Stimulated activated naive CD8-positive, alpha-beta T cell treated with anti-CD3 and anti-CD28 coated beads, Interleukin-15, amount 100 ng/mL, for 72 hours (primary cell): ENCODE results near the gene SMC3.

ENCODE experiments used
- ATAC-seq: fragments of 150-1000 bp; cut with Tn5 transposase; 2 replicates; pipeline ENCODE4 v1.10.0; 2021; ENCODE audit warnings: mild to moderate bottlenecking, moderate library complexity
- DNase-seq, 2 donors: peaks; one replicate each; pipeline ENCODE4 v3.0.0; 2021 to 2022
- H3K27ac Mint-ChIP-seq, 2 donors: one replicate each; pipeline ENCODE4 v1.8.0; 2022; ENCODE audit warnings: mild to moderate bottlenecking in 2 of 2, mixed read lengths in 2 of 2, moderate library complexity in 2 of 2
- H3K27me3 Mint-ChIP-seq: one replicate; pipeline ENCODE4 v1.8.0; 2022; ENCODE audit warnings: mixed read lengths
- H3K4me1 Mint-ChIP-seq: one replicate; pipeline ENCODE4 v1.8.0; 2022; ENCODE audit warnings: mild to moderate bottlenecking, mixed read lengths
- H3K4me3 Mint-ChIP-seq, 2 donors: one replicate each; pipeline ENCODE4 v1.8.0; 2022; ENCODE audit warnings: mild to moderate bottlenecking in 2 of 2, mixed read lengths in 2 of 2, moderate library complexity in 1 of 2
- H3K9me3 Mint-ChIP-seq, 2 donors: one replicate each; pipeline ENCODE4 v1.8.0; 2022; ENCODE audit warnings: mixed read lengths in 2 of 2

The SMC3 gene

DNA sequence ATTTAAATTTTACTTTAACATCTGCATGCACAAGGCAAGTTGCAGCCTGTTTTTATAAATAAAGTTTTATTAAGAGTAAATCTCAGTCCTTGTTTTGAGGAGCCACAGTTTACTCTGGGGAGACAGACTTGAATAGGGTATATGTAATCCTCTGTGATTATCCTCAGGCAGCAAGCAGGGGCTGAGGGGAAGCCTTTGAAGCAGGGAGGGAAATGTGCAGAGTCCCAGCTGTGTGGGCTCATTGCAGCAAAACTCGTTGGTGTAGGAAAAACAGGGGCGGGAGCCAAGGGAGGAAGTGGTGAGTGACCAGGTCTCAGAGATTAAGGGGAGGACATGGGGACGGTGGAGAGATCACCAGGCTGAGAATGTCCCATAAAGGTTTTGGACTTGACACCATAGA, 34.3 kb upstream of the SMC3 start:
- DNase-seq (no peak), ATAC-seq (no peak)
- H3K4me3 Mint-ChIP-seq = peak overlapping the region in 1 of 2 donors; percentile 15
- peaks cover 7% of the 10 kb centered on the region for H3K27me3 Mint-ChIP-seq
- peaks cover 83% of the 10 kb centered on the region for H3K4me1 Mint-ChIP-seq
- no peak overlapping the region for H3K27ac Mint-ChIP-seq
- H3K9me3 Mint-ChIP-seq = no peaks in the 10 kb centered on the region

DNA sequence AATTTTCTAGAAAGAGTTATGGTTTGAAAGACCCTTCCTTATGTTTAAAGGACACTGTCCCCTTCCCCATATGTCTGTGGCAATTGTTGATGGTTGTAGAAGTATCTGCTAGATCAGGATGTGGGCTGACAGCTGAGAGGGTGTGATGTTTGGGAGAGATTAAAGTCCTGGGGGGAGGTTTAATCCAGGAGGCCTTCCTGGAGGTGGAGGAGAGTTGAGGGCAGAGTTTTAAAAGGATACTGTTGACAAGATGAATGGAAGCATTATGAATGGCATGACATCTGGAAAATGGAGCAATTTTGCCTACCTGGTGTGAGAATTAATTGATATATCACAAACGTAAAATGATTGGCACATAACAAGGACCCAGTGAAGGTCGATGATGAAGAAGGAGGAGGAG, 32.9 kb upstream of the SMC3 start:
- H3K4me1 Mint-ChIP-seq = peaks cover 76% of the 10 kb centered on the region
- peak overlapping the region in 1 of 2 donors; percentile 54 for H3K27ac Mint-ChIP-seq
- ATAC-seq = no peak
- H3K4me3 Mint-ChIP-seq = peak overlapping the region; percentile 11 to 70
- peaks cover 7% of the 10 kb centered on the region for H3K27me3 Mint-ChIP-seq
- no peak for DNase-seq
- no peaks in the 10 kb centered on the region for H3K9me3 Mint-ChIP-seq

DNA sequence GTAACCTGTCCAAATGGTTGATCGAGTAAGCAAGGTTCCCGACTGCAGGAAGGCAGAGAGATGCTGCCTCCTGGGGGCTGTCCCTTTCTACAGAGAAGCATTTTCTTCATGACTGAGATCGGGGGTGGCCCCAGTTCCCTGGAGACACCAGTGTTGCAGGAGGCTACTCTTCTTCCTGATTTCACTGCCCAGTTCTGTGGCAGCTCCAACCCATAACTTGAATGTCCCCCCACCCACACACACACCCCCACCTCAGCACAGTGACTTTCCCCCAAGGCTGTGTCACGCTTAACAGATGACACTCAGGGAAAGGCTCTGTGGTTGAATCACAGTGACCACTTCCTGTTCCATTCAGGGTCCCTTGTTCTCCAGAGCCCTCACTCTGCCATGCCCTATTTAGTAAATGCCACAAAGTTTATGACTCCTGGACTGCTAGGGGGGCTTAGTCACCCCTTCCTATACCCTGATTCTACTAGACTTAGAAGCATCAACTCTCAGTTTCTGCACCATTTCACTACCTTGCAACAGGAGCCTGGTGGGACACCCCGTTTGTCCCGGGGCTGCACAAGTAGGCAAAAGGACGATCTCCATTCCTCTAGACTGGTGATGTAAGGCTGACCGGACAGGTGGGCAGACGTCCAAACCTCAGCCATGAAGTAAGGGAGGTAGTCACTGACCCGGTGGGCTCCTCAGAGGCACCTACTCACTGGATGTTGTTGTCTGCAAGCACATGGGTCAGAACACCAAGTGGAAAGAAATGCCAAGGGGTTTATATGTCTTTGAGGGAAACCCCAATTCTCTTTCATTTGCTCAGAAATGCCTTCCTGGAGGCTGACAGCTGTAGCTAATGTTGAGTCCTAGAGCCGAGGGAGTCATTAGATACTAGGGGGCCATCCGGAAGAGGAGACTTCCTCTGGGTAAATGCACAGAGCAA, 31.3 kb upstream of the SMC3 start:
- ATAC-seq (peak; percentile 95), DNase-seq (peak; percentile 77 to 88)
- no peaks in the 10 kb centered on the region for H3K9me3 Mint-ChIP-seq
- no peaks in the 10 kb centered on the region for H3K27me3 Mint-ChIP-seq
- H3K4me3 Mint-ChIP-seq = peak overlapping the region; percentile 54 to 65
- H3K4me1 Mint-ChIP-seq = peaks cover 72% of the 10 kb centered on the region
- H3K27ac Mint-ChIP-seq = peak overlapping the region; percentile 98

DNA sequence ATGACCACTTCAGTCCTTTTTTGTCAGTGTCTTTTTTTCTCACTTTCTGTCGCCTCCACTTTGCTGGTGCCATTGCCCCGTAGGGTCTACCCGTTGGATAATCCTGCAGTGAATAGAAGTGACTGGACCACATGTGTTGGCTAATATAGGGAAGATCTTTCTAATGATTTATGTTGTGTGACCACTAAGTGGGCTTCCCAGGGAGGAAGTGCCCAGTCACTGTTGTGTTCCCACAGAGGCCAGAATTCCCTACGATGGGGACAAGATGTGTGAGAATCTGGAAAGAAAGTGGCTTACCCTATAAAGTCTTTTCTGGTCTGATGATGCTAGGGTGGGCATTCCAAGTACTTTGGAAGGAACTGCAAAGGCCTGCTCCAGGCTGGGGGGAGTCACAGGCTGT, 28.4 kb upstream of the SMC3 start:
- Mint-ChIP-seq H3K27me3 (no peaks in the 10 kb centered on the region), H3K4me1 (peaks cover 61% of the 10 kb centered on the region), H3K9me3 (no peaks in the 10 kb centered on the region), H3K4me3 (no peak overlapping the region), H3K27ac (no peak overlapping the region)
- DNase-seq (no peak), ATAC-seq (no peak)

DNA sequence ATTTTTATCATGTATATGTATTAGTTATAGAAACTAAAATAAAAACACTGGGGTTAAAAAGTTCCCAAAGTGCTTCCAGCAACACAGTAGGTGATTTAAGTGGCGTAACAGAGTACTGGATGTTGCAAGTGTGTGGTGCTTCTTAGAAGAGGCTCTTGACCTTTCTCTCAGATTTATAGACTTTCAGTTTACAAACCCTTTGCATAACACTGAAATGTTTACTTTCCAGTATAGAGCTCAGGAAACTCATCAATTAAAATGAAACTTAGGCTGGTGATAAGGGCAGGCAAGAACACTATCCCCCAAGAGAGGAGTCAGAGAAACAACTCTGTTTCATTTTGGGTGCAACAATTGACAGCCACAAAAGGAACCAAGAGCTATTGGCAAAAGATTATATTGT, 27.5 kb upstream of the SMC3 start:
- no peak for DNase-seq
- Mint-ChIP-seq H3K4me1 (peaks cover 52% of the 10 kb centered on the region), H3K27ac (peak overlapping the region in 1 of 2 donors; percentile 2), H3K9me3 (no peaks in the 10 kb centered on the region), H3K27me3 (no peaks in the 10 kb centered on the region), H3K4me3 (no peak overlapping the region)
- ATAC-seq = peak; percentile 9

DNA sequence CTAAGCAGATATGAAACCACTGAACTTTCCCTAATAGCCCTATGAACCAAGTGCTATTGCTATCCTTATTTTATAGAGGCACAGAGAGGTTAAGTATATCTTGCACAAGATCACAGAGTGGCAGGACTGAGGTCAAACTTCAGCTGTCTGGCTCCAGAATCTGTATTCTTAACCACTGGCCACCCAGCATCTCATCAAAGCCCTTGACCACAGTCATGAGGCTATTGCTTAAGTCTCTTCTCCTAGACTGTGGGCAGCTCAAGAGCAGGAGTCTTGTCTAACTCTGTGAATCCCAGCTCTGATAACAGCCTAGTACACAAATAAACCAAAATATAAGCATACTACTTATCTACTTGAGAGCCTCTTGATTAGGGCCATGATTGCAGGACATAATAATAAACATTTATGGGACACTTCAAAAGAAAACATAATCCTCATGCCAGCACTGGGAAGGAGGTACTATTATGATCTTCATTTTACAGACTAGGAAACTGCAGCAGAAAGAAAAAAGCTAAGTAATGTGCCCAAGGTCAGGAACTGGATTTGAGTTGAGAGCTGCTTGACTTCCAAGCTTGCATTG, 22.4 kb upstream of the SMC3 start:
- no peak overlapping the region for H3K4me3 Mint-ChIP-seq
- peaks cover 26% of the 10 kb centered on the region for H3K4me1 Mint-ChIP-seq
- DNase-seq (no peak), ATAC-seq (no peak)
- H3K27ac Mint-ChIP-seq = no peak overlapping the region
- H3K27me3 Mint-ChIP-seq = peaks cover 3% of the 10 kb centered on the region
- H3K9me3 Mint-ChIP-seq = no peaks in the 10 kb centered on the region

DNA sequence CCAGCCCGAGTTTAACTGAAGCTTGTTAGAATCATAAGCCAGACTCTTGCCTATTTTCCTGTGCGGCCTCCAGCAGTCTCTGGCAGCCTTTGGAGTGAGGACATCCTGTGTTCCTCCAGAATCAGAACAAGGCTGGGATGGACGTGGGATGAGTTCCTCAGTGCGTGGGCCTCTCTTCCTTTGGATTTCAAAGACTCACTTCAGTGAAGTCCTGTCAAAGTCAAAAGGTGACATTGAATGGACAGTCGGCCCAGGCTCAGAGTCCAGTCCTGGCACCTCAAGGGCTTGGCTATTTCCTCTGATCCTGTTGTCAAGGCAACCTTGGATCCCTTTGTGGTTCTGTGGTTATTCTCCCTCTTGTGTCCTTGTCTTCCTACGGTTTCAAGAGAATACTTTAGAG, 21.4 kb upstream of the SMC3 start:
- no peak overlapping the region for H3K4me3 Mint-ChIP-seq
- H3K27me3 Mint-ChIP-seq = peaks cover 13% of the 10 kb centered on the region
- ATAC-seq (no peak), DNase-seq (no peak)
- H3K9me3 Mint-ChIP-seq = no peaks in the 10 kb centered on the region
- peaks cover 19% of the 10 kb centered on the region for H3K4me1 Mint-ChIP-seq
- H3K27ac Mint-ChIP-seq = no peak overlapping the region

DNA sequence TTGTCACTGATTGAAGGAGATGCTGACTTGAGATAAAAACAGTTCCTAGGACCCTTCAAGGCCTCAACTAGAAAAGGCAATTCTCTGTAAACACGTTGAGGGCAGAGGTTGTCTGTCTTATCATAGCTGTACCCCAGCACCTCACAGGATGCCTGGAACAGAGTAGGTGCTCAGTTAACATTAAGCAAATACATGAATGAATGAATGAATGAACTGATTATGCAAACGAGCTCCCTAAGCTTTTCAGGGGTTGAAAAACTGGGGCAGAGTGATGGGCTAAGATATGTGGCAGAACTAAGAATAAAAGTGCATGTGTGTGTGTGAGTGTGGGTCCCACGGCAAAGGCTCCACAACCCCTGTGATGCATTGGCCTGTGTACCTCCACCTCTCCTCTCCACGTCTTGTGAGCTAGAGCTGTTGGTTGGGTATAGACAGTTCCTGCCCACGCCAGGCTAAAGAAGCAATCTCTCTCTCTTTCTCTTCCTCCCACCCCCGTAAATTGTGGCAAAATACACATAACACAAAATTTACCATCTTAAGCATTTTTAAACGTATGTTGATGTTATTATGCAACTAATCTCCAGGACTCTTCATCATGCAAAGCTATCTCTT, 20.9 kb upstream of the SMC3 start:
- ATAC-seq = no peak
- H3K27ac Mint-ChIP-seq = no peak overlapping the region
- peaks cover 19% of the 10 kb centered on the region for H3K27me3 Mint-ChIP-seq

DNA sequence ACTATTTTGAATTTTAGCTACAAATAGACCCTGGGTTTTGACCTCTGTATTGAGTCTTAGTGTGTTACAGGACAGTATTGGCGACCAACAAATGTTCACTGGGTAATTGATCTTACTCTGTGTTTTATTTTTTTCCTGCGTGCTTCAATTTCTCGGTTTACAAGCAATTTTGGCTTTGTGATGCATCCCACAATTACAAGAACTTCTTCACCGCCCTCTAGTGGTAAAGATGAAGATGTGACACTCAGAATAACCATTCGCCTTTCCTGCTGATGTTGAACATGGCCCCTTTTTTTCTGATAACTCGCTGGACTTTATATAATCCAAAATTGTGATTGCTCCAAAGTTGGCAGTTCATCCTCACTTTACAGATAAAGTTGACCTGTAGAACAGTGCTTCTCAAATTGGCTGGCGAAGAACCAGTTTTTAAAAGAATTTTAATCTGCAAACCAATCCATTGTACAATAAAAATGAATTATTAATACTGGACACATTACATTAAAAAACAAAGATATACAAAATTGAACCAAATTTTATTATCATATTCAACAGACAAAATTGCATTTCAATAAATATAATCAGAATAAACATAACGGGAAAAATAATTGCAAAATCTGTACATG, 20.2 kb upstream of the SMC3 start:
- peaks cover 25% of the 10 kb centered on the region for H3K27me3 Mint-ChIP-seq
- H3K9me3 Mint-ChIP-seq = no peaks in the 10 kb centered on the region
- peaks cover 14% of the 10 kb centered on the region for H3K4me1 Mint-ChIP-seq
- DNase-seq (no peak), ATAC-seq (peak; percentile 58)
- H3K4me3 Mint-ChIP-seq = no peak overlapping the region
- H3K27ac Mint-ChIP-seq = no peak overlapping the region

More for the DNA sequence above, 20.9 kb upstream of the SMC3 start:
- no peak for DNase-seq
- Mint-ChIP-seq H3K4me1 (peaks cover 19% of the 10 kb centered on the region), H3K9me3 (no peaks in the 10 kb centered on the region), H3K4me3 (no peak overlapping the region)

DNA sequence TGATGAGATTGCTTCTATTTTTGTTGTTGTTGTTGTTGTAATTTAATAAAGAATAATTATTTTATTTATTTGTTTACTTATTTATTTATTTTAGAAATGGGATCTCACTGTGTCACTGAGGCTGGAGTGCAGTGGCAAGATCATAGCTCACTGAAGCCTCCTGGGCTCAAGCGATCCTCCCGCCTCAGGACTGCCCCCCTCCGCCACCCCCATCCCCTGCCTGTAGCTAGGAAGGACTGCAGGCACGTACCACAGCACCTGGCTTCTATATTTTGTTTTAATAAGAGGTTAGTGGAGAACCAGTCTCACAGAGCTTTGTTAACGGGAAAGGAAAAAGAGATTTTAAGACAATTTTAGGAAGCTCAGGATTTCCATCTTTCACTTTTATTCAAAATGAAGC, 19.5 kb upstream of the SMC3 start:
- Mint-ChIP-seq H3K4me1 (peaks cover 12% of the 10 kb centered on the region), H3K27me3 (peaks cover 33% of the 10 kb centered on the region), H3K27ac (no peak overlapping the region), H3K9me3 (no peaks in the 10 kb centered on the region), H3K4me3 (no peak overlapping the region)
- DNase-seq = no peak
- no peak for ATAC-seq

DNA sequence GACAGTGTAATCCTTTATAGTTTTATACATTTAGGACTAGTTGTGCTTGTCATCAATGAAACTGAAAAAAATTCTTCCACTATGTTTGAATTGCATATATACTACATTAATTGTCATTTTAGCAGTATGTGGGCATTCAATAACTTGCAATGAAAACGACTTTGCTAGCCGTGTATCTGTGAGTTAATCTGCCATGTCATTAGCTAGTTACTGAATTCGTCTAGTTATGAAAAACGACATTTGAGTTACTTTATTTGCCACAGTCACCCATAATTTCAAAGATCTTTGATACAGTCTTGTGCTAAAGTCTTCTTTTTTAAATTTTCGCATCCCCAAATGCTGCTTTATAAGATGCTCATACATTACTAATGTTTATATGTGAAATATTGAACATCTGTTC, 18.3 kb upstream of the SMC3 start:
- peaks cover 12% of the 10 kb centered on the region for H3K4me1 Mint-ChIP-seq
- H3K4me3 Mint-ChIP-seq = no peak overlapping the region
- peaks cover 33% of the 10 kb centered on the region for H3K27me3 Mint-ChIP-seq
- H3K9me3 Mint-ChIP-seq = no peaks in the 10 kb centered on the region
- no peak overlapping the region for H3K27ac Mint-ChIP-seq
- DNase-seq (no peak), ATAC-seq (no peak)

DNA sequence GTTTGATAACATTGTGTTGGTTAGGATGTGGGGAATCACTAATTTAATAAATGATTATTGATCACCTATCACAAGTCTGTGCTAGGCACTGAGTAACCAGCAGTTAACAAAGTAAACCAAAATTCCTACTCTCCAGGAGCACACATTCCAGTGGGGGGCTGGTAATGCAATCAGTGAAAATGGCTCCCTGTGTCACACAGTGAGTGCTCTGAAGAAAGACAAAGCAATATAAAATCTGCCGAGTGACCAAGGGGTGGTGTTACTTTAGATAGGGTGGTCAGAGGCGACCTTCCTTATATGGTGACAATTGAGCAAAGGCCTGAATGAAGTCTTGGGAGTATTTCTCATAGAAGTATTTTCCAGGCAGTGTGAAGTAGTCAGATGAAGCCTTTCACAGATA, 13.6 kb upstream of the SMC3 start:
- no peak for DNase-seq
- H3K4me3 Mint-ChIP-seq = no peak overlapping the region
- no peak overlapping the region for H3K27ac Mint-ChIP-seq
- peaks cover 9% of the 10 kb centered on the region for H3K4me1 Mint-ChIP-seq
- ATAC-seq = no peak
- H3K9me3 Mint-ChIP-seq = no peaks in the 10 kb centered on the region
- peaks cover 44% of the 10 kb centered on the region for H3K27me3 Mint-ChIP-seq

DNA sequence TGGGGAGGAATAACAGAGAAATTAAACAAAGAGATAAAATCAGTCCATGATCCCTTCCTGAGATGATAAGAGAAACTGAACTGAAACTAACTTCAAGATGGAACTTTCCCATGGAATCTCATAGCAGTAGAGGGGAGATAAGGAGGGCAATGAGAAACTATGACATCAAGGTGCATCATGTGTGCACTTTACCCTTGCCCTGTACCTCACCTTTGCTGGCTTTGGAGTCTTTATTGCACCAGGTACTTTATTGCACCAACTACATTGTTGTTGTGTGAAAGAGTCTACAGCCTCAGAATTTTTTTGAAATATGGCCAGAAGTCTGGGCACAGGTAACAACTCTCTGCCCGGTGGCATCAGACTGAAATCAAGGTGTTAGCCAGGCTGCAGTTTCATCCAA, 11.2 kb upstream of the SMC3 start:
- DNase-seq (no peak), ATAC-seq (no peak)
- Mint-ChIP-seq H3K4me1 (peaks cover 9% of the 10 kb centered on the region), H3K27me3 (peaks cover 36% of the 10 kb centered on the region), H3K27ac (no peak overlapping the region), H3K4me3 (no peak overlapping the region), H3K9me3 (no peaks in the 10 kb centered on the region)

DNA sequence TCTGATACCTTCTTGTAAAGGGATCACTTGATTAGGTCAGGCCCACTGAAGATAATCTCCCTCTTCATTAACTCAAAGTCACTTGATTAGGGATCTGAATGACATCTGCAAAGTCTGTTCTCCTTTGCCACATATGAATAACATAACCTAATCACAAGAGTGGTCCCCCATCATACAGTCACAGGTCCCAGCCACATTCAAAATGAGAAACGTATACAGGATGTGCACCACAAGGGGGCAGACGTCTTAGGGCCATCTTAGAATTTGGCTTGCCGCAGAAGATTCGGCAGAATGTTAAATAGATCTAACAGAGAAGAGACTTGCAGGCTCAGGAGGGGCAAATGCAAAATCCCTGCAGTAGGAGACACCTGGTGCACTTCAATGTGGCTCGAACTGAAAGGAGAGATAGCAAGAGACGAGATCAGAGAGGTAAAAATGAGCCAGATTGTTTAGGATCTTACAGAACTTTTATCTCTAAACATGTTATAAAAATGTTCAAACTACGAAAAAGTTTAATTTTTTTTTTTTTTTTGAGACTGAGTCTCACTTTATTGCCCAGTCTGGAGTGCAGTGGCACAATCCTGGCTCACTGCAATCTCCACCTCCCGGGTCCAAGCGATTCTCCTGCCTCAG, 10.4 kb upstream of the SMC3 start:
- Mint-ChIP-seq H3K27me3 (peaks cover 28% of the 10 kb centered on the region), H3K27ac (peak overlapping the region in 1 of 2 donors; percentile 26), H3K9me3 (no peaks in the 10 kb centered on the region), H3K4me3 (no peak overlapping the region), H3K4me1 (peaks cover 9% of the 10 kb centered on the region)
- peak; percentile 88 for ATAC-seq
- peak; percentile 57 to 60 for DNase-seq

DNA sequence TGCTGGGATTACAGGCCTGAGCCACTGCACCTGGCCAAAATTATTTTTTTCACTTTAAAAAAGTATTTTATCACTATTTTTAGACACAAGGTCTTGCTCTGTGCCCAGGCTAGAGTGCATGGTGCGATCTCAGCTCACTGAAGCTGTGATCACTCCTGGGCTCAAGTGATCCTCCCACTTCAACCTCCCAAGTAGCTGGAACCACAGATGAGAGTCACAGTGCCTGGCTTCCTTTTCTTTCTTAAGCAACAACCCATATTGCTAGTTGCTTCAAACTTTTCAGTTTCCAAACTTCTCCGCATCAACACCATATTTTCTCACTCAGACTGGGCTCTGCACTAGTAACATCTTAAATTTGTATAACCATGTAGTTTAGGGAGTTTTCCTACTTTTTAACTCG, 9.5 kb upstream of the SMC3 start:
- Mint-ChIP-seq H3K27ac (no peak overlapping the region), H3K9me3 (no peaks in the 10 kb centered on the region), H3K27me3 (peaks cover 25% of the 10 kb centered on the region), H3K4me1 (peaks cover 9% of the 10 kb centered on the region), H3K4me3 (no peak overlapping the region)
- no peak for ATAC-seq
- no peak for DNase-seq
